Stimulated activated naive CD4-positive, alpha-beta T cell (primary cell): ENCODE measurements around the gene POLE.
"Not testable (repeated sequence)": the region's sequence is repeated elsewhere in the genome, so short reads cannot be mapped to it uniquely, and the experiment has no call there.

Experiments
- DNase-seq, 6 experiments: peaks; one replicate each; lab custom pipeline; 2025; lab: John Stamatoyannopoulos, UW

Gene POLE

GRCh38 chr12:132718644-132719043 is 31.5 kb upstream of the POLE start:
- DNase-seq = no peak

- no peak for DNase-seq
Measured at GRCh38 chr12:132717531-132718387, 30.6 kb upstream of the POLE start.

GRCh38 chr12:132717011-132717410 is 29.9 kb upstream of the POLE start:
- no peak for DNase-seq

- no peak for DNase-seq
Measured at GRCh38 chr12:132716356-132716755, 29.2 kb upstream of the POLE start.

- DNase-seq = no peak
Measured at GRCh38 chr12:132715874-132716273, 28.7 kb upstream of the POLE start.

GRCh38 chr12:132713123-132713522 is 26.0 kb upstream of the POLE start:
- no peak for DNase-seq

- DNase-seq = peak in 2 of 6 experiments; percentile 15 to 39
Measured at GRCh38 chr12:132711080-132711843, 24.1 kb upstream of the POLE start.

GRCh38 chr12:132710405-132711079 is 23.4 kb upstream of the POLE start, which contains the start of gene PGAM5:
Gene PGAM5 (plus strand): TSS chr12:132710842. CDS start chr12:132710877, 35 bp downstream.
- peak; percentile 87 to 95 (median 91) for DNase-seq

- DNase-seq = peak in 1 of 6 experiments; percentile 49
Measured at GRCh38 chr12:132710043-132710404, 22.9 kb upstream of the POLE start.

- DNase-seq = no peak
Measured at GRCh38 chr12:132708150-132708549, 21.0 kb upstream of the POLE start.

- DNase-seq = no peak
Measured at GRCh38 chr12:132707241-132707640, 20.1 kb upstream of the POLE start.

- no peak for DNase-seq
Measured at GRCh38 chr12:132703641-132704040, 16.5 kb upstream of the POLE start.

GRCh38 chr12:132702640-132703039 is 15.5 kb upstream of the POLE start:
- DNase-seq = no peak

- no peak for DNase-seq
Measured at GRCh38 chr12:132700212-132700822, 13.2 kb upstream of the POLE start.

- no peak for DNase-seq
Measured at GRCh38 chr12:132698341-132698740, 11.2 kb upstream of the POLE start.

- no peak for DNase-seq
Measured at GRCh38 chr12:132695431-132695830, 8.3 kb upstream of the POLE start.

- not testable (repeated sequence) for DNase-seq
Measured at GRCh38 chr12:132694888-132695287, 7.7 kb upstream of the POLE start.

- not testable (repeated sequence) for DNase-seq
Measured at GRCh38 chr12:132692030-132692429, 4.9 kb upstream of the POLE start.

- no peak for DNase-seq
Measured at GRCh38 chr12:132690112-132690511, 3.0 kb upstream of the POLE start.

- no peak for DNase-seq
Measured at GRCh38 chr12:132689227-132689626, 2.1 kb upstream of the POLE start.

- DNase-seq = no peak
Measured at GRCh38 chr12:132686825-132687210, 324 bp downstream of the POLE start.

GRCh38 chr12:132685400-132685799 is 1.7 kb downstream of the POLE start:
- no peak for DNase-seq
